ENCODE data around the gene TSKS.

DNA sequence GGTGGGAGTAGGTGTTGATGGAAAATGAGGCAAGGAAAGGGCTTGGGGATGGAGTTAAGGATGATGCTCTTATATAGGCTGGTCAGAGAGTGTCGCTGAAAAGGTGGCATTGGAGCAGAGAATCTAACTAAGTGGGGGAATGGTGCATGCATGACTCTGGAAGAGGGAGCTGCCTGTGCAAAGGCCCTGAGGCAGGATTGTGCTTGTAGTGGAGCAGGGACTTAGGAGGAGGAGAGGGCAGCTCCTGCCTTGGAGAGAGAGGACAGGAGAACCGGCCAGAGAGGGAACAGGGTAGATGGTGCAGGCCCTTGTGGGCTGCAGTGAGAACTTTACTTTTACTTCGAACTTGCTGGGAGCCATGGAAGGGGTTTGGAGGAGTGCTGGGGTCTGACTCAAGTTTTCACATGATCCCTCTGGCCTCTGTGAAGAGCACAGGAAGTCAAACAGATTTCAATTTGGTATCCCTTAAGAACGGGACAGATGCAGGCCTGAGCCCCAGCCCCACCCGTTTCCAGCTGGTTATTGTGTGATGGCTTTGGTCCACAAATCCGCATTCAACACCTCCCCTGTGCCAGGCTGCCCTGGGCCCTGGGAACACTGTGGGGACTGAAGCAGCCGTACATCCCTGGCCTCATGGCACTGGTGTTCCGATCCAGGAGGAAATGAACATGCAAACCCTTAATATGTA is 10.7 kb upstream of the TSKS start:
- TF ChIP-seq POLR2AphosphoS5 (IDR thresholded peaks at IDR 0.05; ENCODE audit: low read depth, low read length) = no peak
- TF ChIP-seq POLR2A (IDR thresholded peaks at IDR 0.05; ENCODE audit: low read depth, low read length) = no peak

Data from GM12892 (cell line).